ENCODE measurements around the gene GHITM.
"Not testable (repeated sequence)": the region's sequence is repeated elsewhere in the genome, so short reads cannot be mapped to it uniquely, and the experiment has no call there.

Gene GHITM

GRCh38 chr10:84176836-84177474, 37.6 kb downstream of the GHITM start:
- DNase-seq, result no peak

- DNase-seq, result peak; percentile 5
These were observed 38.3 kb downstream of the GHITM start for GRCh38 chr10:84177541-84178141.

GRCh38 chr10:84178160-84178609, 38.9 kb downstream of the GHITM start:
- no peak for DNase-seq

- DNase-seq, result no peak
These were observed 39.9 kb downstream of the GHITM start for GRCh38 chr10:84179059-84179710.

GRCh38 chr10:84180386-84180785, 41.1 kb downstream of the GHITM start:
- not testable (repeated sequence) for DNase-seq

- no peak for DNase-seq
These were observed 42.3 kb downstream of the GHITM start for GRCh38 chr10:84181631-84182030.

GRCh38 chr10:84184517-84184916, 45.2 kb downstream of the GHITM start:
- DNase-seq, result no peak

GRCh38 chr10:84185526-84186175, 46.3 kb downstream of the GHITM start:
- no peak for DNase-seq

- no peak for DNase-seq
These were observed 49.5 kb downstream of the GHITM start for GRCh38 chr10:84188815-84189214.

GRCh38 chr10:84190621-84191020, 51.3 kb downstream of the GHITM start:
- DNase-seq, result no peak

GRCh38 chr10:84191106-84191505, 51.8 kb downstream of the GHITM start:
- no peak for DNase-seq

GRCh38 chr10:84193327-84193726, 54.0 kb downstream of the GHITM start:
- no peak for DNase-seq

GRCh38 chr10:84193846-84194423, 54.6 kb downstream of the GHITM start:
- no peak for DNase-seq

- DNase-seq, result peak; percentile 33
These were observed 55.2 kb downstream of the GHITM start, which contains the start of gene CDHR1 for GRCh38 chr10:84194424-84195043. TSS of gene CDHR1 (plus strand) at chr10:84194537. CDS start at chr10:84194761, 224 bp downstream.

- DNase-seq, result no peak
These were observed 55.9 kb downstream of the GHITM start for GRCh38 chr10:84195044-84195830.

- DNase-seq, result no peak
These were observed 56.8 kb downstream of the GHITM start for GRCh38 chr10:84196083-84196482.

- no peak for DNase-seq
These were observed 57.6 kb downstream of the GHITM start for GRCh38 chr10:84196941-84197340.

GRCh38 chr10:84197643-84198042, 58.3 kb downstream of the GHITM start:
- no peak for DNase-seq

GRCh38 chr10:84198206-84198915, 59.1 kb downstream of the GHITM start:
- DNase-seq, result no peak

- DNase-seq, result no peak
These were observed 61.4 kb downstream of the GHITM start for GRCh38 chr10:84200537-84201243.

GRCh38 chr10:84201244-84201606, 61.9 kb downstream of the GHITM start:
- no peak for DNase-seq
